HEK293 (cell line): ENCODE measurements around the gene TADA1.

ENCODE experiments used
- CTCF ChIA-PET: fragments of 350-600 bp; formaldehyde crosslinking; extraction: SDS; loops from one replicate; lab custom pipeline; 2021; ENCODE audit warnings: antibody characterized with exemption; lab: Yijun Ruan, JAX
- POLR2A ChIA-PET: fragments of 300-600 bp; formaldehyde crosslinking; extraction: SDS; loops from one replicate; lab custom pipeline; 2020; ENCODE audit warnings: antibody characterized with exemption, inconsistent platforms; lab: Yijun Ruan, JAX
- H3K27ac ChIP-seq: fragments of 200-500 bp; sonication (Bioruptor generic); 2 replicates; pipeline ENCODE4 v1.5.1; 2014; ENCODE audit warnings: low read depth, low read length, control low read depth, inconsistent platforms; ENCODE audit errors: extremely low read depth
- H3K36me3 ChIP-seq, 2 experiments: fragments of 200-500 bp in 1 of 2; sonication (Bioruptor generic) in 1 of 2; 1 replicate in 1 of 2; 2 replicates in 1 of 2; pipeline ENCODE4 v1.5.1; 2014 to 2017; ENCODE audit warnings: inconsistent platforms in 2 of 2, low read length in 2 of 2; ENCODE audit not compliant: control insufficient read depth in 2 of 2, insufficient read depth in 1 of 2
- H3K4me1 ChIP-seq: fragments of 200-500 bp; sonication (Bioruptor generic); 2 replicates; pipeline ENCODE4 v1.5.1; 2014; ENCODE audit warnings: mild to moderate bottlenecking, low read length, inconsistent platforms; ENCODE audit not compliant: control insufficient read depth, insufficient read depth
- H3K4me3 ChIP-seq: 2 replicates; pipeline ENCODE4 v1.5.1; 2011; ENCODE audit warnings: low read depth, mild to moderate bottlenecking, control low read depth, low read length, moderate library complexity
- H3K9me3 ChIP-seq: fragments of 200-500 bp; sonication (Bioruptor generic); 2 replicates; pipeline ENCODE4 v1.5.1; 2014; ENCODE audit warnings: low read depth, low read length, inconsistent platforms; ENCODE audit not compliant: control insufficient read depth, insufficient read depth
- HOXA7 ChIP-seq: sonication (generic); formaldehyde crosslinking; IDR thresholded peaks from 2 replicates; pipeline ENCODE4 v1.8.1; 2022; ENCODE audit warnings: missing genetic modification reagents, borderline replicate concordance
- IKZF3 ChIP-seq: fragments of 450-650 bp; IDR thresholded peaks from 2 replicates; pipeline ENCODE4 v1.5.0; 2018; ENCODE audit warnings: missing biosample characterization, mild to moderate bottlenecking, missing genetic modification characterization, moderate library complexity
- KLF7 ChIP-seq: fragments of 450-650 bp; formaldehyde crosslinking; IDR thresholded peaks from 2 replicates; pipeline ENCODE4 v1.5.1; 2016; ENCODE audit warnings: missing biosample characterization, missing genetic modification characterization, borderline replicate concordance
- KLF9 ChIP-seq: fragments of 450-650 bp; formaldehyde crosslinking; IDR thresholded peaks from 2 replicates; pipeline ENCODE4 v1.5.1; 2016; ENCODE audit warnings: missing biosample characterization, missing genetic modification characterization, low read depth
- PATZ1 ChIP-seq: fragments of 450-650 bp; formaldehyde crosslinking; IDR thresholded peaks from 2 replicates; pipeline ENCODE4 v1.5.1; 2016; ENCODE audit warnings: missing biosample characterization, missing genetic modification characterization
- SALL2 ChIP-seq: fragments of 450-650 bp; formaldehyde crosslinking; IDR thresholded peaks from 2 replicates; pipeline ENCODE4 v1.5.0; 2017; ENCODE audit warnings: missing biosample characterization, mild to moderate bottlenecking, missing genetic modification characterization, borderline replicate concordance
- YY2 ChIP-seq: fragments of 450-650 bp; formaldehyde crosslinking; IDR thresholded peaks from 2 replicates; pipeline ENCODE4 v1.5.1; 2016; ENCODE audit warnings: missing biosample characterization, missing genetic modification characterization
- ZBTB1 ChIP-seq: fragments of 450-650 bp; formaldehyde crosslinking; IDR thresholded peaks from 2 replicates; pipeline ENCODE4 v1.5.1; 2016; ENCODE audit warnings: missing biosample characterization, missing genetic modification characterization
- ZNF10 ChIP-seq: fragments of 450-650 bp; formaldehyde crosslinking; IDR thresholded peaks from 2 replicates; pipeline ENCODE4 v1.5.1; 2017; ENCODE audit warnings: missing biosample characterization, missing genetic modification characterization
- ZNF132 ChIP-seq: fragments of 450-650 bp; formaldehyde crosslinking; IDR thresholded peaks from 2 replicates; pipeline ENCODE4 v1.5.1; 2017; ENCODE audit warnings: missing biosample characterization, missing genetic modification characterization, borderline replicate concordance
- ZNF16 ChIP-seq: fragments of 450-650 bp; formaldehyde crosslinking; IDR thresholded peaks from 2 replicates; pipeline ENCODE4 v1.5.1; 2016; ENCODE audit warnings: low read depth, missing biosample characterization, missing genetic modification characterization
- ZNF169 ChIP-seq: fragments of 450-650 bp; formaldehyde crosslinking; IDR thresholded peaks from 2 replicates; pipeline ENCODE4 v1.5.1; 2016; ENCODE audit warnings: missing biosample characterization, missing genetic modification characterization
- ZNF223 ChIP-seq: fragments of 450-650 bp; formaldehyde crosslinking; IDR thresholded peaks from 2 replicates; pipeline ENCODE4 v1.5.1; 2016; ENCODE audit warnings: missing biosample characterization, missing genetic modification characterization
- ZNF23 ChIP-seq: fragments of 450-650 bp; formaldehyde crosslinking; IDR thresholded peaks from 2 replicates; pipeline ENCODE4 v1.5.1; 2016; ENCODE audit warnings: missing biosample characterization, missing genetic modification characterization, borderline replicate concordance
- ZNF274 ChIP-seq, 2 experiments: fragments of 200-500 bp in 1 of 2; fragments of 450-650 bp in 1 of 2; sonication (Bioruptor generic) in 1 of 2; formaldehyde crosslinking in 1 of 2; IDR thresholded peaks; 2 replicates each; pipeline versions ENCODE4 v1.5.1 to v1.6.1; 2014 to 2016; ENCODE audit warnings: borderline replicate concordance in 1 of 2, inconsistent platforms in 1 of 2, low read length in 1 of 2, missing biosample characterization in 1 of 2, missing genetic modification characterization in 1 of 2
- ZNF292 ChIP-seq: fragments of 450-650 bp; formaldehyde crosslinking; IDR thresholded peaks from 2 replicates; pipeline ENCODE4 v1.5.1; 2016; ENCODE audit warnings: low read depth, missing biosample characterization, missing genetic modification characterization, borderline replicate concordance
- ZNF350 ChIP-seq: fragments of 450-650 bp; formaldehyde crosslinking; IDR thresholded peaks from 2 replicates; pipeline ENCODE4 v1.5.0; 2017; ENCODE audit warnings: missing biosample characterization, mild to moderate bottlenecking, missing genetic modification characterization
- ZNF37A ChIP-seq: fragments of 450-650 bp; IDR thresholded peaks from 2 replicates; pipeline ENCODE4 v1.5.1; 2018; ENCODE audit warnings: missing biosample characterization, missing genetic modification characterization
- ZNF394 ChIP-seq: fragments of 450-650 bp; formaldehyde crosslinking; IDR thresholded peaks from 2 replicates; pipeline ENCODE4 v1.5.1; 2016; ENCODE audit warnings: missing biosample characterization, missing genetic modification characterization, mild to moderate bottlenecking, moderate library complexity, borderline replicate concordance
- ZNF404 ChIP-seq: fragments of 450-650 bp; formaldehyde crosslinking; IDR thresholded peaks from 2 replicates; pipeline ENCODE4 v1.5.1; 2017; ENCODE audit warnings: missing biosample characterization, missing genetic modification characterization
- ZNF585B ChIP-seq: fragments of 450-650 bp; formaldehyde crosslinking; IDR thresholded peaks from 2 replicates; pipeline ENCODE4 v1.5.1; 2016; ENCODE audit warnings: missing biosample characterization, missing genetic modification characterization
- ZNF830 ChIP-seq: fragments of 450-650 bp; IDR thresholded peaks from 2 replicates; pipeline ENCODE4 v1.5.0; 2018; ENCODE audit warnings: missing biosample characterization, missing genetic modification characterization, low read depth, mild to moderate bottlenecking, moderate library complexity
- ZNF843 ChIP-seq: fragments of 450-650 bp; formaldehyde crosslinking; IDR thresholded peaks from 2 replicates; pipeline ENCODE4 v1.5.1; 2016; ENCODE audit warnings: missing biosample characterization, missing genetic modification characterization
- TF ChIP-seq, protein P1 (sequence below): fragments of 450-650 bp; formaldehyde crosslinking; IDR thresholded peaks from 2 replicates; pipeline ENCODE4 v1.5.1; 2016; ENCODE audit warnings: missing biosample characterization, missing genetic modification characterization
- TF ChIP-seq, protein P2 (sequence below): fragments of 450-650 bp; formaldehyde crosslinking; IDR thresholded peaks from 2 replicates; pipeline ENCODE4 v1.5.1; 2016; ENCODE audit warnings: missing biosample characterization, missing genetic modification characterization

Gene TADA1

GRCh38 chr1:166819974-166820373 is 56.1 kb downstream of the TADA1 start (continued):
- TF ChIP-seq ZNF16 (no peak), KLF7 (tag by site-specific recombination) (no peak), ZNF292 (tag by site-specific recombination) (no peak), HOXA7 (CRISPR knock-in tag) (no peak)

GRCh38 chr1:166814611-166815010 is 61.5 kb downstream of the TADA1 start:
- TF ChIP-seq YY2 (tag by site-specific recombination) (no peak), ZNF585B (tag by site-specific recombination) (no peak), ZNF274 (IDR thresholded peaks at IDR 0.05; ENCODE audit: low read length) (no peak), ZNF274 (tag by site-specific recombination; IDR thresholded peaks at IDR 0.05; ENCODE audit: borderline replicate concordance) (no peak), ZNF830 (tag by site-specific recombination) (no peak), ZNF10 (tag by site-specific recombination) (no peak), IKZF3 (no peak)
- TF ChIP-seq, all 188 proteins: peak for 0
- no peaks in the 10 kb centered on the region for H3K36me3 ChIP-seq
- no peak overlapping the region for H3K27ac ChIP-seq
- CTCF ChIA-PET: interaction anchor here (0.6 to 1.2 kb wide), 3 partner anchors 8 to 875 kb away, joined by 3 to 7 read pairs (median 4); no protein-coding TSS in a partner anchor
- POLR2A ChIA-PET: interaction anchor here (1.3 kb wide), 1 partner anchor 25 kb away, joined by 3 read pairs; the partner anchor contains the start of gene POGK
- H3K4me1 ChIP-seq: no peaks in the 10 kb centered on the region
- no peak overlapping the region for H3K4me3 ChIP-seq
- no peaks in the 10 kb centered on the region for H3K9me3 ChIP-seq

DNA sequence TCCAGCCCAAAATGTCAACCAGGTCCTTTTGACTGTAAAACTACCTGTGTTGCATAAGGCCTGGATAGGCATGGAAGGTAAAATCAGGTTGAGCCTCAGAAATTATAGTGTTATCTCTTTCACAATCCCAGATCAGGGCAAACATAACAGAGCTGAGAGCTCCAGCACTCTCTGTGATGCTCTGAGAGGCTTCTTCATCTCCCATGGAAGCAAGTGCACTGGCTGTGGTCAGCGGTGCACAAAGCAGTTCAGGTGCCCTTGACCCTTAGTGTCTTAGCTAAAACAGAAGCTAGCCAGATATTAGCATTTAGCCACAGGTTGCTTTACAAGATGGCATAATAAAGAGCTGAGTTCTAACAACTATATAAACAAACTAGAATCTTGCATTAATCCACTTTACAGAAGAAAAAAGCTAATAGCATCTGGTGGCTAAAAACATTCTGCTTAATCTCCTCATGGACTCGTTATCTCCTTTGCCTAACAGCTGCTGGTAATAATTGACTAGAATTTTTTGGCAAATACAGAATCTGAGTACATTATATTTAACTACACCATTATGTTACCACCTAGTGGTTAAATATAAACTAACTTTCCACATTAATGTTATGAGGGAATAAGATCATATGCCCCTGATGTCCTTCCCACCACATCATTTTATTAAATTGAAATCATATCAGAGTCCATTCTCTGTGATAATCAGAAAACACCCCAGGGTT is 62.4 kb downstream of the TADA1 start:
- CTCF ChIA-PET: interaction anchor here (0.6 to 1.2 kb wide), 3 partner anchors 9 to 874 kb away, joined by 3 to 7 read pairs (median 4); no protein-coding TSS in a partner anchor
- POLR2A ChIA-PET: interaction anchor here (1.3 kb wide), 1 partner anchor 26 kb away, joined by 3 read pairs; the partner anchor contains the start of gene POGK
- Histone ChIP-seq H3K4me3 (no peak overlapping the region), H3K36me3 (no peaks in the 10 kb centered on the region), H3K27ac (no peak overlapping the region), H3K4me1 (no peaks in the 10 kb centered on the region), H3K9me3 (no peaks in the 10 kb centered on the region)
- TF ChIP-seq KLF9 (tag by site-specific recombination) (no peak), ZNF132 (tag by site-specific recombination) (no peak), ZNF169 (tag by site-specific recombination) (no peak), SALL2 (tag by site-specific recombination) (no peak), ZNF394 (tag by site-specific recombination) (no peak), ZNF843 (tag by site-specific recombination) (no peak), ZNF23 (tag by site-specific recombination) (no peak)
- TF ChIP-seq, protein P1, sequence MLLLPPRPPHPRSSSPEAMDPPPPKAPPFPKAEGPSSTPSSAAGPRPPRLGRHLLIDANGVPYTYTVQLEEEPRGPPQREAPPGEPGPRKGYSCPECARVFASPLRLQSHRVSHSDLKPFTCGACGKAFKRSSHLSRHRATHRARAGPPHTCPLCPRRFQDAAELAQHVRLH: no peak

DNA sequence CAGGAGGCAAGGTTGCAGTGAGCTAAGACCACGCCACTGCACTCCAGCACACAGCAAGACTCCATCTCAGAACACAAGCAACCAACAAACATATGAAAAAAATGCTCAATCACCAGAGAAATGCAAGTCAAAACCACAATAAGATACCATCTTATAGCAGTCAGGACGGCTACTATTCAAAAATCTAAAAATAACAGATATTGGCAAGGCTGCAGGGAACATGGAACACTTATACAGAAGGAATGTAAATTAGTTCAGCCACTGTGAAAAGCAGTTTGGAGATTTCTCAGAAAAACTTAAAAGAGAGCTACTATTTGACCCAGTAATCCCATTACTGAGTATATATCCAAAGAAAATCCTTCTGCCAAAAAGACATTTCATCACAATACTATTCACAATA is 64.4 kb downstream of the TADA1 start:
- POLR2A ChIA-PET: no interaction called here
- Histone ChIP-seq H3K36me3 (no peaks in the 10 kb centered on the region), H3K4me1 (no peaks in the 10 kb centered on the region), H3K4me3 (no peak overlapping the region), H3K9me3 (no peaks in the 10 kb centered on the region), H3K27ac (no peak overlapping the region)
- CTCF ChIA-PET: no interaction called here
- TF ChIP-seq PATZ1 (tag by site-specific recombination) (no peak), ZNF223 (tag by site-specific recombination) (no peak), ZNF37A (tag by site-specific recombination) (no peak), ZBTB1 (no peak), ZNF350 (tag by site-specific recombination) (no peak), ZNF404 (no peak)
- TF ChIP-seq, protein P2, sequence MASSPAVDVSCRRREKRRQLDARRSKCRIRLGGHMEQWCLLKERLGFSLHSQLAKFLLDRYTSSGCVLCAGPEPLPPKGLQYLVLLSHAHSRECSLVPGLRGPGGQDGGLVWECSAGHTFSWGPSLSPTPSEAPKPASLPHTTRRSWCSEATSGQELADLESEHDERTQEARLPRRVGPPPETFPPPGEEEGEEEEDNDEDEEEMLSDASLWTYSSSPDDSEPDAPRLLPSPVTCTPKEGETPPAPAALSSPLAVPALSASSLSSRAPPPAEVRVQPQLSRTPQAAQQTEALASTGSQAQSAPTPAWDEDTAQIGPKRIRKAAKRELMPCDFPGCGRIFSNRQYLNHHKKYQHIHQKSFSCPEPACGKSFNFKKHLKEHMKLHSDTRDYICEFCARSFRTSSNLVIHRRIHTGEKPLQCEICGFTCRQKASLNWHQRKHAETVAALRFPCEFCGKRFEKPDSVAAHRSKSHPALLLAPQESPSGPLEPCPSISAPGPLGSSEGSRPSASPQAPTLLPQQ (tag by site-specific recombination): no peak
